Progenitor cell of endocrine pancreas (in vitro differentiated cells): ENCODE data around the gene DNAJC30. TPM values are rescaled to one million over a fixed set of nuclear protein-coding genes. Genes with fewer than 3 reads are reported as not detected.
A peak's percentile ranks its signal among the peaks of the same experiment; 100 is the strongest.

Experiments
- DNase-seq: peaks from one replicate; pipeline ENCODE4 v3.0.0; 2021; ENCODE audit warnings: low spot score; ENCODE audit not compliant: unreplicated experiment
- H3K27ac Mint-ChIP-seq: 2 replicates; pipeline ENCODE4 v1.8.0; 2021; ENCODE audit warnings: mild to moderate bottlenecking, moderate library complexity, mixed read lengths
- H3K27me3 Mint-ChIP-seq: 2 replicates; pipeline ENCODE4 v1.8.0; 2021; ENCODE audit warnings: mixed read lengths
- H3K36me3 Mint-ChIP-seq: 2 replicates; pipeline ENCODE4 v1.8.0; 2022; ENCODE audit warnings: mixed read lengths; ENCODE audit not compliant: insufficient read depth
- H3K4me1 Mint-ChIP-seq: 2 replicates; pipeline ENCODE4 v1.8.0; 2021; ENCODE audit warnings: low read depth, mixed read lengths
- H3K4me3 Mint-ChIP-seq: 2 replicates; pipeline ENCODE4 v1.8.0; 2021; ENCODE audit warnings: low read depth, mild to moderate bottlenecking, moderate library complexity, mixed read lengths
- H3K9me3 Mint-ChIP-seq: 2 replicates; pipeline ENCODE4 v1.8.0; 2021; ENCODE audit warnings: low read depth, mixed read lengths
- CTCF ChIP-seq: fragments of 200-600 bp; sonication (generic); IDR thresholded peaks from one replicate; pipeline ENCODE4 v1.5.0; 2021; ENCODE audit warnings: antibody characterized with exemption, mild to moderate bottlenecking; ENCODE audit not compliant: unreplicated experiment
- total RNA-seq: library from RNA; stranded (reverse); gene quantifications from 2 replicates; pipeline ENCODE4 v1.2.1, GENCODE V29; 2021

Gene DNAJC30
- total RNA-seq, 1 donor from 2014 or later = 11.1 TPM

- Mint-ChIP-seq H3K4me3 (no peak overlapping the region), H3K27me3 (peaks cover 32% of the 10 kb centered on the region), H3K4me1 (no peaks in the 10 kb centered on the region), H3K27ac (peak overlapping the region; percentile 66), H3K9me3 (peaks cover 3% of the 10 kb centered on the region), H3K36me3 (no peaks in the 10 kb centered on the region)
- TF ChIP-seq CTCF = no peak
- no peak for DNase-seq
These were observed 40.4 kb downstream of the DNAJC30 start for GRCh38 chr7:73642834-73643233.

GRCh38 chr7:73638911-73639310 is 44.3 kb downstream of the DNAJC30 start:
- no peaks in the 10 kb centered on the region for H3K4me1 Mint-ChIP-seq
- DNase-seq = no peak
- no peak overlapping the region for H3K27ac Mint-ChIP-seq
- peaks cover 9% of the 10 kb centered on the region for H3K27me3 Mint-ChIP-seq
- peaks cover 3% of the 10 kb centered on the region for H3K9me3 Mint-ChIP-seq
- TF ChIP-seq CTCF = no peak
- no peak overlapping the region for H3K4me3 Mint-ChIP-seq
- no peaks in the 10 kb centered on the region for H3K36me3 Mint-ChIP-seq

GRCh38 chr7:73635428-73636200 is 47.6 kb downstream of the DNAJC30 start:
- H3K9me3 Mint-ChIP-seq = no peaks in the 10 kb centered on the region
- no peak for TF ChIP-seq CTCF
- no peaks in the 10 kb centered on the region for H3K4me1 Mint-ChIP-seq
- peaks cover 24% of the 10 kb centered on the region for H3K27me3 Mint-ChIP-seq
- H3K36me3 Mint-ChIP-seq = no peaks in the 10 kb centered on the region
- DNase-seq = no peak
- no peak overlapping the region for H3K4me3 Mint-ChIP-seq
- no peak overlapping the region for H3K27ac Mint-ChIP-seq

GRCh38 chr7:73633844-73634243 is 49.4 kb downstream of the DNAJC30 start:
- Mint-ChIP-seq H3K27me3 (peaks cover 29% of the 10 kb centered on the region), H3K27ac (no peak overlapping the region), H3K4me3 (no peak overlapping the region), H3K9me3 (no peaks in the 10 kb centered on the region), H3K36me3 (no peaks in the 10 kb centered on the region), H3K4me1 (no peaks in the 10 kb centered on the region)
- no peak for DNase-seq
- TF ChIP-seq CTCF = no peak

- no peaks in the 10 kb centered on the region for H3K9me3 Mint-ChIP-seq
- no peak for TF ChIP-seq CTCF
- peaks cover 34% of the 10 kb centered on the region for H3K27me3 Mint-ChIP-seq
- no peak overlapping the region for H3K4me3 Mint-ChIP-seq
- DNase-seq = no peak
- no peaks in the 10 kb centered on the region for H3K4me1 Mint-ChIP-seq
- no peak overlapping the region for H3K27ac Mint-ChIP-seq
- no peaks in the 10 kb centered on the region for H3K36me3 Mint-ChIP-seq
These were observed 49.9 kb downstream of the DNAJC30 start for GRCh38 chr7:73633323-73633722.
